Measurements from ENCODE around the gene CTNND2.

The CTNND2 gene, protein sequence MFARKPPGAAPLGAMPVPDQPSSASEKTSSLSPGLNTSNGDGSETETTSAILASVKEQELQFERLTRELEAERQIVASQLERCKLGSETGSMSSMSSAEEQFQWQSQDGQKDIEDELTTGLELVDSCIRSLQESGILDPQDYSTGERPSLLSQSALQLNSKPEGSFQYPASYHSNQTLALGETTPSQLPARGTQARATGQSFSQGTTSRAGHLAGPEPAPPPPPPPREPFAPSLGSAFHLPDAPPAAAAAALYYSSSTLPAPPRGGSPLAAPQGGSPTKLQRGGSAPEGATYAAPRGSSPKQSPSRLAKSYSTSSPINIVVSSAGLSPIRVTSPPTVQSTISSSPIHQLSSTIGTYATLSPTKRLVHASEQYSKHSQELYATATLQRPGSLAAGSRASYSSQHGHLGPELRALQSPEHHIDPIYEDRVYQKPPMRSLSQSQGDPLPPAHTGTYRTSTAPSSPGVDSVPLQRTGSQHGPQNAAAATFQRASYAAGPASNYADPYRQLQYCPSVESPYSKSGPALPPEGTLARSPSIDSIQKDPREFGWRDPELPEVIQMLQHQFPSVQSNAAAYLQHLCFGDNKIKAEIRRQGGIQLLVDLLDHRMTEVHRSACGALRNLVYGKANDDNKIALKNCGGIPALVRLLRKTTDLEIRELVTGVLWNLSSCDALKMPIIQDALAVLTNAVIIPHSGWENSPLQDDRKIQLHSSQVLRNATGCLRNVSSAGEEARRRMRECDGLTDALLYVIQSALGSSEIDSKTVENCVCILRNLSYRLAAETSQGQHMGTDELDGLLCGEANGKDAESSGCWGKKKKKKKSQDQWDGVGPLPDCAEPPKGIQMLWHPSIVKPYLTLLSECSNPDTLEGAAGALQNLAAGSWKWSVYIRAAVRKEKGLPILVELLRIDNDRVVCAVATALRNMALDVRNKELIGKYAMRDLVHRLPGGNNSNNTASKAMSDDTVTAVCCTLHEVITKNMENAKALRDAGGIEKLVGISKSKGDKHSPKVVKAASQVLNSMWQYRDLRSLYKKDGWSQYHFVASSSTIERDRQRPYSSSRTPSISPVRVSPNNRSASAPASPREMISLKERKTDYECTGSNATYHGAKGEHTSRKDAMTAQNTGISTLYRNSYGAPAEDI (N-terminal part only)

DNA sequence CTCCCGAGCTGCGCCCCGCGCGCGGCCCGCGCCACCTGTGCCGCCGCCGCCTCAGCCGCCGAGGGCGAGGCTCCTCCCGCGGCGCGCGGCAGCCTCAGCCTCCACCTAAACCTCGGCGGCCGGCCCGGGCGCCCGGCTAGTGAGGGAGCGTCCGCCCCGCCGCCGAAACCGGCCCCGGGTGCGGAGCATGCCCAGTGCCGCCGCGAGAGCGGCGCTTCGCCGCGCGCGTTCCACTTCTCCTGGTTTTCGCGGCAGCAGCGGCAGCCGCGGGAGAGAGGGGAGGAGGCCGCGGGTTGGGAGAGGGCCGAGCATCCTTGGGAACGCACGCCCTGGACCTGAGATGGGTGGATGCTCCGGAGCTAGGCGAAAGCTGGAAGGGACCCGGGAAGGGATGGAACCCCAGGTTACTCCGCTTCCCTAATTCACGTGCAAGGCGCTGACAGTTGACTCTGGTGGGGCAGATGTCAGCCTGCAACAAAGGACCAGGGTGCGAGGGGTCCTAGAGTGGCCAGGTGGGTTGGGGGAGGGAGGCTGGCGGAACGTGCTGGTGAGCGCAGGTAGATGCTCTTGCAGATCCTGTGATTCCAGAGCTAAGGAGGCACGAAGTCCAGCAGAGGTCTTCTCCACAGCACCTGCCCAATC, at the start of gene CTNND2:
TSS of gene CTNND2 (minus strand) at position 182 of the 642 bp plus-strand sequence. CDS start 593 bp downstream, outside the sequence.
- in situ Hi-C loops (cut with HindIII; ENCODE audit: low sequenced_read_pairs), result no loop called here

DNA sequence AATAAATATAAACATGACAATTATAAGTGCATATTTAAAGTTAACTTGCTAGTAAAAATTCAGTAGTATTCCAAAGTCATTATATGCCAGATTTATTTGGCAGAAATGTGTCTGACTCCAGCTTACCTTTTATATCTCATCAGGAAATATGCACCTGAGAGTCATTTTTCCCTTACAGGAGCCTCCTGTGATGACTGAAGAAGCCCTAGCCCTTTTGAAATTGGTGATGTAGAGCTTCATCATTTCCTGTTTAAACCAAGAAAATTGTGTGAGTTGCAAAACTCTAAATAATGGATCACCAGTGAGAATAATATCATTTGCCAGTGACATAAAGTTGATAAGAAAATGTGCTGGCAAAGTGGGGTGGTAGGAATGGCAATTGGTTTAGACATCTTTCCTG, 42.1 kb upstream of the CTNND2 start:
- in situ Hi-C loops (cut with HindIII; ENCODE audit: low sequenced_read_pairs), result loop anchor here (5.0 kb wide), 1 partner anchor 69 kb away; no protein-coding TSS in a partner anchor

DNA sequence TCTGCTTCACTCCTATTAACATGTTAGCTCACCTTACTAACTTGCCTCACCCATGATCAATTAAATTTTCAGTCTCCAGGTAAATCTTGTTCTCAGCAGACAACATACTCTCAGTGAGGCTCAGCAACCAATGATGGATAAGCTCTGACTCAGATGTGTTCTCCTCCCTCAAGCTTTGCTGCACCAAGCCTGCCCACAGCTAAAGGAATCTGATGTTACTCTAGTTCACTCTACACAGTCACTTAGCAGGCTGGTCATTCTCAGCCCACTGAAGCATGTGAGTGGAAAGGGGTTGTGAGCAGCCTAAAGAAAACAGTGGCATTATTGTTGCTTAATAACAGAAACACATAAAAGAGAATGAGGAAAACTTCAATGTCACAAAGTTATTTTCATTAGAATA, 37.3 kb upstream of the CTNND2 start:
- in situ Hi-C loops (cut with HindIII; ENCODE audit: low sequenced_read_pairs), result no loop called here

DNA sequence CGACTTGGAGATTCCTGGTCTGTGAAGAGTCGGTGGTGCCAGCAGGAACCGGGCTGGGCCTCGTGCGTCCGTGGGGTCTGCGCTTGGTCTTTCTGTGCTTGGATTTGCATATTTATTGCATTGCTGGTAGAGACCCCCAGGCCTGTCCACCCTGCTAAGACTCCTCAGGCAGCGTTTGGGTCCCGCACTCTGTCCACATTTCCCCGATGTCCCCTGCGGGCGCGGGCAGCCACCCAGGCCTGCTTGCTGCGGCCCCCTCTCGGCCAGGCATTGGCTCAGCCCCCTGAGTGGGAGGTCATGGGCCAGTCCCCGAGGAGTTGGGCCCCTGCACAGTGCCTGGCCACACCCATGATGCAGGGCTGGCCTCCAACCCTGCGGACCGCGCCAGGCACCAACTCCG, 27.4 kb upstream of the CTNND2 start:
- in situ Hi-C loops (cut with HindIII; ENCODE audit: low sequenced_read_pairs), result no loop called here

DNA sequence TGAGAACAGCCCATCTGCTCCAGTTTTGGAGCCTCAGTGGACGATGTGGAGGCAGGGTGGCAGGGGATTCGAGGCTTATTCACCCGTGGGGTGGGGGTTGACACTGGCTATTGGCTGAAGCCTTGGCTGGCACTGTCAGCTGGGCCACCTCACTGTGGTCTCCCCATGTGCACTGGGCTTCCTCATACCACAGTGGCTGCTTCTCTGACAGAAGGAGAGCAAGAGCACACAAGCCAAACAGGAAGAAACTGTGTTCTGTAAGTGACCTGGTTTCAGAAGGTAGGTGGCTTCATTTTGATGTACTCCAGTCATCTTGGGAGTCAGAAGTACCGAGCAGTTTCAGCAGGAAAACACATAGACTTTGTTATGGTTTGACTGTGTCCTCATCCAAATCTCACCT, 24.7 kb upstream of the CTNND2 start:
- in situ Hi-C loops (cut with HindIII; ENCODE audit: low sequenced_read_pairs), result no loop called here

DNA sequence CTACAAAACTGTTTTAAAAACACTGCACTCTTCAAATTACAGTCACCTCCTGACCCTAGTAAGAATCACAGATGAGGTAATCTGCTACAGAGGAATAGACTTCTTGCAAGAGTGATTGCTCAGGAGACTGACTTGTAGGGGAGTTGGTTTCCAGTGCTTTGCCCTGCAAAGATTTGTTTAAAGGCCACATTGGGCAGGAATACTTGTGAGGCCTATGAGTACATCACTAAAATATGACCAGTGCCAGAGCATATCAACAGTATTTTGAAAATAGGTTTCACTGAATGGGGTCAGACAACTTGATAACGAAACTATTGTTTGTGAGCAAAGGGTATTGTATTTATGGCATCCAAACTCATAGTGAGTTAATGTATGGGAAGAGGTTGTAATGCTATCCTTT, 21.5 kb upstream of the CTNND2 start:
- in situ Hi-C loops (cut with HindIII; ENCODE audit: low sequenced_read_pairs), result no loop called here

DNA sequence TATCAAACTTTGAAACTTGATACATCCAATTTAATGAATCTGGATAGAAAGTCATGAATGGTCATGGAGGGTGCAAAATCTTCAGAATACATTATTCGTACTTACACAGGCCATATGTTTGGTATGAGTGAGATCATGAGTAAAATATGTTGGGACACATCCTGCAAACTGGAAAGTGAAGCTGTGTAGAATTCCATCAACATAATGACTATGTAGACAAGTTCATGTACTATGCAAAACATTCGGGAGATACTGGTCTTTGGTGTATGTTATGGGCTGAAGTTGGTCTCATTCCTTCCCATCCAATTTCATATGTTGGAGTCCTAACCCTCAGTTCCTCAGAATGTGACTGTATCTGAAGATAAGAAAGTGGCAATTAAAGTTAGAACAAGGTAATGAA, 18.1 kb upstream of the CTNND2 start:
- in situ Hi-C loops (cut with HindIII; ENCODE audit: low sequenced_read_pairs), result no loop called here

DNA sequence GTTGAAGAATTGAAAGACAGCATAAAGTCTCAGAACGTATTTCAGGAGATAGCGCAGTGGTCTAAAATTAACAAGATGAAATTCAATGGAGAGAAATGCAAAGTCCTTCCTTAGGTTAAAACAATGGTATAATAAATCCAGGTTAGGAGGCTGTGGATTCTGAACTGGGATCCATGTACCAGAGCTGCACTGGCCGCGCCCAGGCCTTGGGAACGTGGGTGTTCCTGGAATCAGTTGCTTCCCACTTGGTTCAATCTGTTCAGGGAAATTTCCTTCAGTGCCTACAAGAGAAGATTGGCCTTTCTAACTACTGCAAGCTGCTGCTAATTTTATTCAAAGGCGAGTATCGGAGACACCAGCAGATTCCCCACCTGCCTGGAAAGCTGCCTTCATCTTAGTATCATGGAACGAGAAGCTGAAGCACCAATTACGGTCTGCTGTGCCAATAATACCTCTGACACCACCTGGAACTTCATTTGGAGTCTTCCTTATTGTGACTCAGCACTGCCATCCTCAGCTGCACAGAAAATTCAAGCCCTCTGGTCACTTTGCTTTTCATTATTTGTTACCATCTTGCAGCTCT, 14.3 kb upstream of the CTNND2 start:
- in situ Hi-C loops (cut with HindIII; ENCODE audit: low sequenced_read_pairs), result no loop called here

DNA sequence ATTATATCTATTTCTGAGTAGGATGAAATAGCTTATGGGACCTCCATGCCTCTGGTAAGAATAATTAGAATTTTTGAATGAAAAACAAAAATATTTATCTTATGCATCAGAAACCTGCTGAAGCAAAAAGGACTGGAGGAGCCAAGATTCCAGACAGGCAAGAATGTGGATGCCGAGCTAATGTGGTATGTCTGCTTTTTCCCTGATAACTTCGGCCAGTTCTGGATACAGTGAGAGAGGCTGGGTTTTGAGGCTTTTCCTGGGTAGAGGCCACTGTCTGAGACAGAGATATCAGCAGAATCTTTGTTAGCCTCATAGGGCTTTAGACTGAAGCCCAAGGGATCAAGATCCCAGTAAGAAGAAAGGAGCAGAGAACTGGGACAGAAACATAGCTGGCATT, 5.2 kb upstream of the CTNND2 start:
- in situ Hi-C loops (cut with HindIII; ENCODE audit: low sequenced_read_pairs), result no loop called here

DNA sequence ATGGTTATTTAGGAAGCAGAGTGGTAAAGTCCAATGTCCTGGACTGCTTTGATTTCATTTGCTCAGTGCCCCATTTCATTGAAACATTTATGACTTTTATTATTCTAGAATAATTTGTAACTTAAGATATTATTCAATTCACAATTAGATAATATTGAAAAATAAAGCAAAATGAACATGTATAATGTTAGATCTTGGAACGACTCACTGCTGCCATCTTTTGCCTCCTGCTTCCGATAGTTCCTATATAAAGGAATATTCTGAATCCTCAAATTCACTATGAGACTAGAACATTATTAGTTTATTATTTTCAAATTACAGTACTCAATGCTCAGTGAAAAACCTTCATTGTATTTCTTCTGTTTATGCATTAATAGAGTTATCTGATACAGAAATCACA, 2.3 kb upstream of the CTNND2 start:
- in situ Hi-C loops (cut with HindIII; ENCODE audit: low sequenced_read_pairs), result no loop called here

DNA sequence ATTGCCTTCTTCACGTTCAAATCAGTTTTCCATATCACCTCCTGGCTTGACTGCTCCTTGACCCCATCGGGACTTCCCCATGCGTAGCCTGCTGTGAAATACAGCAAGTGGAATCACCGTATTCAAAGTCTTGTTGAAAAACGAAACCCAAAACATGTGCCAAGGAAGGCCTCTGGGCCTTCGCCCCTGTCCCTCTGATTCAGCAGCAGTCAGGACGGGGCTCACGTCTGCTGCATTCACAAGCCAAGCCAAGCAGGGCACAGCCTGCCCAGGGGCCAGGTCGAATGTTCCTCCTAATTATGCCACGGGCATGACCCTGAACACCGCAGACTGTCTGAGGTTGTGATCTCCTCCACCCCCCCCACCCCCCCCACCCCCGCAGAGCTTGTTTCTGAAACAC, 960 bp upstream of the CTNND2 start:
- in situ Hi-C loops (cut with HindIII; ENCODE audit: low sequenced_read_pairs), result no loop called here

DNA sequence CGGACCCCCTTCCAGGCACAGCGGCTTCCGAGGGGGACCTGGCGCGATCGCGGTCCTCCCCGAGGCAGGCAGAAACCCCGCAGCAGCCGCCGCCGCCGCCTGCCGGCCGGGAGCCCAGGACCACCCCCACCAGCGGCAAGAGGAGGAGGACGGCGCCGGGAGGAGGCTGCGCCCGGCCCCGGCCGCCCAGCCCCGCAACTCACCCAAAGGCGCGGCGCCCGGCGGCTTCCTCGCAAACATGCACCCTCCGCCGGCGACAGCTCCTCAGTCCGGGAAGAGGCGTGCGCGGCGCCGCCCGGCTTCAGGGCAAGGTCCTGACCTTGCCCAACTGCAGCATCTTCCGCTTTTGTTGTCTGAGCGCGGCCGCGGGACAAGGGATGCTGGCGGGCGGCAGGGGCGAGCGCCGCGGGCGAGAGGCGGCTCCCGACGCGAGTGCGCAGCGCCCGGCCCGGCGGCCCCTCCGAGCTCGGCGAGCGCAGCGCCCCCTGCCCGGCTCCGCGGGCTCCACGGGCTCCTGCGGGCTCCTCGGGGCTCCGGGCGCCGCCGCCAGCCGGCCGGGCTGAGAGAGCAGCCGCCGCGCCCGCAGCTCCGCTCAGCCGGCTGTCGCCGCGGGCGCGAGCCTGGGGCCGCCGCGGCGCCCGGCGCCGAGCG, 507 bp downstream of the CTNND2 start:
- in situ Hi-C loops (cut with HindIII; ENCODE audit: low sequenced_read_pairs), result no loop called here

DNA sequence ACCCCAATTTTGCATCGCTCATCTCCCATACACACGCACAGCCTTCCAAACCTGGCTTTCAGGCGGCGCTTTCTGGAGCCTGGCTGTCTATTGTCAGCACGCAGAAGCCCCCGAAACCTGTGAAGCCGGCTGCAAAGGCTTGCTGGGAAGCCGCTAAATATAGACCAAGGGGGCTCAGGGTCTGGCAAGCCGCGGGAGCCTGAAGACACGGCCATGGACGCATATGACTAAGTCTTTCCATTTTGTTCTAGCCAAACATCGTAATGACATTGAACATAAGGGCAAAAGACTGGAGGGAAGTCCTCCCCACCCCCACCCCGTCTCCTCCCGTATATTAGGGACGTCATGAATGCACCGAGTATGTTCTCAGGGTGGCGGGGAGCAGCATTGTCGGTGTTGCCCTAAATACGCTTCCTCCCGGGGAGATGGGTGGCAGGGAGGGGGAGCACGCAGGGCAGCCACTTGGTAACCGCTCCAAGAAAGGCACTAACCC, 1.1 kb downstream of the CTNND2 start:
- in situ Hi-C loops (cut with HindIII; ENCODE audit: low sequenced_read_pairs), result no loop called here

DNA sequence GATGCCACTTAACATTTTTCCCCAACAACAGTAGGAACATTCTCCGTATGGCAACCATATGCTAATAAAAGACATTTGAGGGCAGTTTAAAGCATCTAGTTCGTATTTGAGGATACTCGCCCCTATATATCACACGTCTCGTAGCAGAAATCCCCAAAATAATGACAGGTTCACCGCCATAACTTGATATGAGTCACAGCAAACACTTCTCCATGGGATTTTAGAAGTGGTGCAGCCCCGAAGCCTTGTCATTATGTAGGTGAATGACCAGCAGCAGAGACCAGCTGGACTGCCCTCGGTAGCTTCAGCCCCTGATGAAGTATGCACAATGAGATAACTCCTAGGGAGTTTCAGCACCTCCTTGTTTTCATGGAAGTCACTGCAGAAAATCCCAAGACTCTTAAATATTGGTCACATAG, 2.0 kb downstream of the CTNND2 start:
- in situ Hi-C loops (cut with HindIII; ENCODE audit: low sequenced_read_pairs), result no loop called here

DNA sequence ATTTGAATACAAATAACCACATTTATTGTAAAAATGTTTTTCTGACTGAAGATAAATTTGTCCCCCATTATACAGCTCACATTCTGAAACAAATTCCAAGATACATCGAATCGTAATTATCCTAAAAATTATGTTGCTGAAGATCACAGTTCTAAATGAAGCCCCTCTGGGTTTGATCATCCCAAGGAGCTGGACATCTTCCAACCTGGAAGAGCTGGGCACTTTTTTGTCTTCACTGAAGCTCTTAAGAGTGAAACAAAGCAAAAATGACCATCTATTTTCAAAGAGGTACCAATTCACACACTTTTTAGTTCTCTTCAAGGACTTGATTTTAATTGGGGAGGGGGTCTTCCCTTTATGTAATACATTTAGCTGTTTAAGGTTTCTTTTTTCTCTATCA, 5.5 kb downstream of the CTNND2 start:
- in situ Hi-C loops (cut with HindIII; ENCODE audit: low sequenced_read_pairs), result no loop called here

DNA sequence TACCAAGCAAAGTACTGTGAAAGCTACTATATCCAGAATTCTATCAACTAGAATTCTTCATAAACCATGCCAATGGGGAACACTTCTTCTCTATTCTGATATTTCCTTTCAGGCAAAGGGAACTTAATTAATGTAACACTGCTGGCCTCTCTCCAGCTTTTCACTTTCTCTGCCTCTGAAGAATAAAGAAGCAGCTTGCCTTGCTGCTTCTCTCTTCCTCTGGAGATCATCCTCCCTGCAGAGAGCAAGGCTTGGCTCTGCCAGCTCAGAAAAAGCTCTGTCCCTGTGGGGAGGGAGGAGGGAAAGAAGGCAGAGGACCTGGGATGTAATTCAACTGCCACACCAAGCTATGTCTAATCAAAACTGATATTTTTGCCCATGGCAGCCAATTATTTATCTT, 6.5 kb downstream of the CTNND2 start:
- in situ Hi-C loops (cut with HindIII; ENCODE audit: low sequenced_read_pairs), result no loop called here

DNA sequence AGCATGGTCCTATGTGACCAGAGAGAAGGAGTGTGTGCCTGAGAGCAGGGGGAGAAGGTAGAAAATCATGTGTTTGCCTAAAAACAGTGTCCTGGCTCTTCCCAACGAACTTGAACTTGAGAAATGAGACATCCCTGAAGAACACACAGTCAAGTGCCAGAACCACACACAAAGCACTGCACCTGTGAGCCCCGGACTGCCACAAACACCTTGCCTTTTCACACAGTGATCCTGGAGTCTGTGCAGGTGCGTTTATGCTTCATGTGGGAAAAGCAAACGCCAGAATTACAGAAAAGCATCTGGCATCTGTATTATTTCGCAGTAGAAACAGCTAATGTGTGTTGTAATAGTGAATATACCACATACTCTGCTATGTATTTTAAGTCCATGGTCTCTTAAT, 9.3 kb downstream of the CTNND2 start:
- in situ Hi-C loops (cut with HindIII; ENCODE audit: low sequenced_read_pairs), result no loop called here

DNA sequence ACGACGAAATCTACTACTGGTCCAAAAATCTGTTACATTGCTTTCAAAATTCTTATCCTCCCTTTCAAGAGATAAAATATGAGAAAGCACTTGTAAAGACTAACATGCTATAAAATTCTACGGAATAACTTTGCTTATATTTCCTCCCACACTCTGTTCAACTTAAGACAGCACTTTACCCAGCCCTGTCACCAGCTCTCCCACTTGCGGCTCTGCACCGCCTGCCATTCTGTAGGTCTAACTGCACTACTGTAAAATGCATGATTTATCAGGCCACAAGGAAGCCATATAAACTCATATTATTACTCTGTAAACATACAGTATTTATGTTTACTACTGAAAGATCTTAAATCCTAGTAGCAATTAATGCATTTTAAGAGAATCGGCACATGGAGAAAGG, 11.4 kb downstream of the CTNND2 start:
- in situ Hi-C loops (cut with HindIII; ENCODE audit: low sequenced_read_pairs), result no loop called here

DNA sequence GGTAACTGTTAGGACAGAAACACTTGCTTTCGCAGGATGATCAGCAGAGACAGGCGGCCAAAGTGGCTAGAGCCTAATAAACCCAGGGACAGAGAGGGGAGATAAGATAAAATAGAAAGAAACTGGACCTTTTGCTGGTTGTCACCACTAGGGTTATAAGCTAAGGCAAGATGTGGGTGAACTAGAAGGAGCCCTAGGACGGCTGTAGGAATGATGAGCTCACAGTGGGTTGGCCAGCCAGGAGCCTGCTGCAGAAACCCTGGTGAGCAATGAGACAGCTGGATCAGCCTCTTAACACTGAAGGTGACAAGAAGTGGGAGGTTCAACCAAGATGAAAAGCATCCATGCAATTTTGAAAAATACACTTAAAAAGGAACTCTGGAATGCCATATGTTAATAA, 13.5 kb downstream of the CTNND2 start:
- in situ Hi-C loops (cut with HindIII; ENCODE audit: low sequenced_read_pairs), result no loop called here

DNA sequence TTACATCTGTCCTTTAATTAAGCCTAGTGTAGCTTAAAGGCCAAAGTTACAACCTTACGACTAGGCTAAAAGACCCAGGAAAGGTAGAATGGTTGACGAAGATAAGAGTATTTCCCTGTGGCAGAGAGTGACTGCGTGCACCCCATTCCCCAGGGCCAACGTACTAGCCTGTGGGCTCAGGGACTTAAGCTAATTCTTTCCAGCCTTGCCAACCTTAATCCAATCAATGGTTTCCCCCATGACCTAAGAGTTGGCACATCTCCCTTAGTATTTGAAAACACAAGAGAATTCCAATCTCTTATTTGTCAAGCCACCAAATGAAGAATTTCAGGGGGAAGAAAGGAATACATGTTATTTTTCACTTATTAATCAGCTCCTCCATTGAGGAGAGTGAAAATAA, 16.0 kb downstream of the CTNND2 start:
- in situ Hi-C loops (cut with HindIII; ENCODE audit: low sequenced_read_pairs), result no loop called here

All from endothelial cell of hepatic sinusoid (primary cell).